Measurements from ENCODE around the gene FBXW4. TPM values are rescaled to one million over a fixed set of nuclear protein-coding genes. Genes with fewer than 3 reads are reported as not detected.

Gene FBXW4
- total RNA-seq, 1 donor from 2014 or later: 70.7 TPM

- Mint-ChIP-seq H3K9me3 (ENCODE audit: low read depth) (no peaks in the 10 kb centered on the region), H3K4me1 (ENCODE audit: low read depth) (peaks cover 5% of the 10 kb centered on the region), H3K4me3 (ENCODE audit: low read depth) (no peak overlapping the region), H3K27me3 (no peaks in the 10 kb centered on the region), H3K27ac (no peak overlapping the region), H3K36me3 (ENCODE audit: insufficient read depth) (peaks cover 11% of the 10 kb centered on the region)
- no peak for TF ChIP-seq CTCF (IDR thresholded peaks at IDR 0.05; ENCODE audit: unreplicated experiment)
- DNase-seq (ENCODE audit: low spot score, unreplicated experiment): no peak
Observed at GRCh38 chr10:101631821-101632475, 63.0 kb downstream of the FBXW4 start.

- H3K4me3 Mint-ChIP-seq (ENCODE audit: low read depth): no peak overlapping the region
- peaks cover 5% of the 10 kb centered on the region for H3K4me1 Mint-ChIP-seq (ENCODE audit: low read depth)
- no peak for DNase-seq (ENCODE audit: low spot score, unreplicated experiment)
- no peak overlapping the region for H3K27ac Mint-ChIP-seq
- peaks cover 6% of the 10 kb centered on the region for H3K36me3 Mint-ChIP-seq (ENCODE audit: insufficient read depth)
- no peak for TF ChIP-seq CTCF (IDR thresholded peaks at IDR 0.05; ENCODE audit: unreplicated experiment)
- H3K27me3 Mint-ChIP-seq: no peaks in the 10 kb centered on the region
- H3K9me3 Mint-ChIP-seq (ENCODE audit: low read depth): no peaks in the 10 kb centered on the region
Observed at GRCh38 chr10:101630633-101630920, 64.4 kb downstream of the FBXW4 start.

GRCh38 chr10:101629837-101630632, 64.9 kb downstream of the FBXW4 start:
- no peak for TF ChIP-seq CTCF (IDR thresholded peaks at IDR 0.05; ENCODE audit: unreplicated experiment)
- no peaks in the 10 kb centered on the region for H3K27me3 Mint-ChIP-seq
- H3K36me3 Mint-ChIP-seq (ENCODE audit: insufficient read depth): peaks cover 3% of the 10 kb centered on the region
- H3K4me3 Mint-ChIP-seq (ENCODE audit: low read depth): no peak overlapping the region
- no peak for DNase-seq (ENCODE audit: low spot score, unreplicated experiment)
- H3K27ac Mint-ChIP-seq: no peak overlapping the region
- H3K9me3 Mint-ChIP-seq (ENCODE audit: low read depth): no peaks in the 10 kb centered on the region
- H3K4me1 Mint-ChIP-seq (ENCODE audit: low read depth): peaks cover 5% of the 10 kb centered on the region

- Mint-ChIP-seq H3K4me3 (ENCODE audit: low read depth) (no peak overlapping the region), H3K27me3 (no peaks in the 10 kb centered on the region), H3K27ac (no peak overlapping the region), H3K9me3 (ENCODE audit: low read depth) (no peaks in the 10 kb centered on the region), H3K36me3 (ENCODE audit: insufficient read depth) (peaks cover 12% of the 10 kb centered on the region), H3K4me1 (ENCODE audit: low read depth) (peaks cover 5% of the 10 kb centered on the region)
- TF ChIP-seq CTCF (IDR thresholded peaks at IDR 0.05; ENCODE audit: unreplicated experiment): no peak
- DNase-seq (ENCODE audit: low spot score, unreplicated experiment): no peak
Observed at GRCh38 chr10:101625821-101626412, 69.1 kb downstream of the FBXW4 start.

DNA sequence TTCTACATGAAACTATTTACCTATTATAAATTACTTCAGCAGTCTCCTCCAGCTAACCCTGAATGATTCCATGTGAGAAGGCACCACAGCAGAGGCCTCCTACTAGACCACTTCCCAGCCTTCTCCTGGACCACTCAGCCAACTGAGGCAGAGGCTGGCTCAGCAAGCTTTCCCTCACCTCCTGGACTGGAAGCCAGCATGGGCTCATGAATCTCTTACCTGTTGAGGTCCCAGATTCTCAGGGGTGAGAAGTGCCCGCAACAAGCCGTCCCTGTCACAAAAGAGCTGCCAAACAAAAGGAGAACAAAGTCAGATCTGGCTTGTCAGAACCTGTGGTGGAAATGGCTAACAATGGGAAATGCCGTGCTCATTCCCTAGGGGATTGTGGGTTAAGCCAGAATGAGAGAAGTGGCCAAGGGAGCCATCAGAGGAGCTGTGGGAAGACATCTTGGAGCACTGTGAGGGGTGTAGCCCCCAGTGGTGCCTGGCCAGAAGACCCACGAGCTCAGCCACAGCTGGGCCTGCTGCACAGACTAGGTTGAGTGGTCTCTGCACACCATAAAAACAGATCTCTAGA, 70.4 kb downstream of the FBXW4 start:
- TF ChIP-seq CTCF (IDR thresholded peaks at IDR 0.05; ENCODE audit: unreplicated experiment): no peak
- Mint-ChIP-seq H3K9me3 (ENCODE audit: low read depth) (no peaks in the 10 kb centered on the region), H3K27me3 (no peaks in the 10 kb centered on the region), H3K4me1 (ENCODE audit: low read depth) (no peaks in the 10 kb centered on the region), H3K27ac (no peak overlapping the region), H3K36me3 (ENCODE audit: insufficient read depth) (peaks cover 13% of the 10 kb centered on the region), H3K4me3 (ENCODE audit: low read depth) (no peak overlapping the region)
- DNase-seq (ENCODE audit: low spot score, unreplicated experiment): no peak

Data from progenitor cell of endocrine pancreas (in vitro differentiated cells).